NCI-H446 treated with DMSO at 0.1 percent for 48 hours (cell line): Measurements from ENCODE around the gene INTS15.
"Not testable (repeated sequence)": the region's sequence is repeated elsewhere in the genome, so short reads cannot be mapped to it uniquely, and the experiment has no call there.

Source experiments
- DNase-seq: peaks from one replicate; lab custom pipeline; 2025; lab: John Stamatoyannopoulos, UW

INTS15 gene

GRCh38 chr7:6618621-6619020, 28.8 kb downstream of the INTS15 start:
- no peak for DNase-seq

- no peak for DNase-seq
Measured at GRCh38 chr7:6619961-6620360, 30.1 kb downstream of the INTS15 start.

- DNase-seq = no peak
Measured at GRCh38 chr7:6621195-6622133, 31.6 kb downstream of the INTS15 start.

- DNase-seq = no peak
Measured at GRCh38 chr7:6622134-6622710, 32.4 kb downstream of the INTS15 start.

- DNase-seq = no peak
Measured at GRCh38 chr7:6623589-6624245, 33.9 kb downstream of the INTS15 start.

GRCh38 chr7:6624246-6624611, 34.4 kb downstream of the INTS15 start:
- no peak for DNase-seq

- no peak for DNase-seq
Measured at GRCh38 chr7:6628045-6628444, 38.2 kb downstream of the INTS15 start.

GRCh38 chr7:6630007-6630849, 40.4 kb downstream of the INTS15 start:
- DNase-seq = no peak

GRCh38 chr7:6631605-6632004, 41.8 kb downstream of the INTS15 start:
- DNase-seq = no peak

- DNase-seq = no peak
Measured at GRCh38 chr7:6634021-6634420, 44.2 kb downstream of the INTS15 start.

- DNase-seq = not testable (repeated sequence)
Measured at GRCh38 chr7:6634971-6635370, 45.1 kb downstream of the INTS15 start.

GRCh38 chr7:6636741-6637543, 47.1 kb downstream of the INTS15 start, which contains the start of gene ZNF316:
Gene ZNF316 (plus strand): TSS chr7:6637318. CDS start chr7:6642410, 5,092 bp downstream.
- DNase-seq = no peak

GRCh38 chr7:6637544-6638229, 47.9 kb downstream of the INTS15 start:
- no peak for DNase-seq

- DNase-seq = no peak
Measured at GRCh38 chr7:6639032-6639431, 49.2 kb downstream of the INTS15 start.

- no peak for DNase-seq
Measured at GRCh38 chr7:6639627-6640026, 49.8 kb downstream of the INTS15 start.

GRCh38 chr7:6640246-6640721, 50.5 kb downstream of the INTS15 start:
- no peak for DNase-seq

GRCh38 chr7:6641305-6642035, 51.6 kb downstream of the INTS15 start:
- DNase-seq = no peak

- DNase-seq = no peak
Measured at GRCh38 chr7:6642239-6642839, 52.5 kb downstream of the INTS15 start.
